Stomach smooth muscle (tissue), 2 donors: ENCODE results near the gene CPNE4.
A peak's percentile ranks its signal among the peaks of the same experiment; 100 is the strongest.
"Not testable (repeated sequence)": the region's sequence is repeated elsewhere in the genome, so short reads cannot be mapped to it uniquely, and the experiment has no call there.

Experiments
- H3K27ac ChIP-seq: one replicate; pipeline ENCODE4 v1.7.0; 2013; ENCODE audit warnings: mild to moderate bottlenecking, low read length, inconsistent platforms
- H3K27me3 ChIP-seq, 2 donors: one replicate each; pipeline ENCODE4 v1.7.0; 2013; ENCODE audit warnings: low read length in 2 of 2; ENCODE audit not compliant: insufficient read depth in 2 of 2, control insufficient read depth in 1 of 2
- H3K36me3 ChIP-seq, 2 donors: one replicate each; pipeline ENCODE4 v1.7.0; 2013; ENCODE audit warnings: low read length in 2 of 2; ENCODE audit not compliant: control insufficient read depth in 2 of 2, insufficient read depth in 2 of 2
- H3K4me1 ChIP-seq: one replicate; pipeline ENCODE4 v1.7.0; 2013; ENCODE audit warnings: low read length; ENCODE audit not compliant: control insufficient read depth, insufficient read depth
- H3K4me3 ChIP-seq, 2 donors: one replicate each; pipeline ENCODE4 v1.7.0; 2013; ENCODE audit warnings: low read length in 2 of 2
- H3K9ac ChIP-seq, 2 donors: one replicate each; pipeline ENCODE4 v1.7.0; 2013; ENCODE audit warnings: low read length in 2 of 2, mild to moderate bottlenecking in 1 of 2
- H3K9me3 ChIP-seq, 2 donors: one replicate each; pipeline ENCODE4 v1.7.0; 2013; ENCODE audit warnings: low read length in 2 of 2; ENCODE audit not compliant: control insufficient read depth in 2 of 2
- donor health status: healthy.
- donor health status: Pancreatic carcinoma.

Gene CPNE4

DNA sequence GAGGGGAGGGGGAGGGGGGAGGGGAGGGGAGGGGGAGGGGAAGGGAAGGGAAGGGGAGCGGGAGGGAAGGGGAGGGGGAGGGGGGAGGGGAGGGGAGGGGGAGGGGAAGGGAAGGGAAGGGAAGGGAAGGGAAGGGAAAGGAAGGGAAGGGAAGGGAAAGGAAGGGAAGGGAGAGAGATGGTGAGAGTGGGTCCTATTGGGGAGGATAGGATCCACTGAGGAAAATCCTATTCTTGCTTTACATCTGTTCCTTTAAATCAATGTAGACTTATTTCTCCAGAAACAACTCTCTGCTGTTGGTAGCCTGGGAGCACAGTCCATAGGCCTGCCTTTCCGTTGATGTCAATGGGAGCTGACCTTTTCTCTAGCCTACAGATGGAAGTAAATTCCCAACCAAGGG is 10.1 kb upstream of the CPNE4 start:
- not testable (repeated sequence) for H3K9me3 ChIP-seq, H3K9ac ChIP-seq

DNA sequence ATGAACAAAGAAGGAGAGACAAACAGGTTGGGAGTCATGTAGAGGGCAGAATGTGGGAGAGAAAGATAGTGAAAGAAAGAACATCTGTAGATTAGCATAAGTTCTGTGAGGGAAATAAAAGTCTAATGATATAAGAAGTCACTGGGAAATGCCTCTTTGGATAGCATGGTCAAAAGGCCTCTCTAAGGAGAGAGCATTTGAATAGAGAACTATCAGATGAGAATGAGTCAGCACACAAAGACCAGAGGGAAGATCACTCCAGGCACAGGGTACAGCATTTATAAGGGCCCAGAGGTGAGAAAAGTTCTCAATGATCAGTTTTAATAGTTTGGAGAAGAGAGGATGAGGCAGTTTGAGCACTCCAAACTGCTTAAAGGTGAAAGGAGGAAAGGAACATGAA is 7.9 kb upstream of the CPNE4 start:
- no peak overlapping the region for H3K27ac ChIP-seq
- no peaks in the 10 kb centered on the region for H3K4me1 ChIP-seq
- no peak overlapping the region for H3K9ac ChIP-seq
- no peaks in the 10 kb centered on the region for H3K36me3 ChIP-seq
- H3K9me3 ChIP-seq: no peaks in the 10 kb centered on the region
- no peak overlapping the region for H3K4me3 ChIP-seq
- peaks cover 0 to 3% of the 10 kb centered on the region in 2 donors for H3K27me3 ChIP-seq

More for the DNA sequence above, 10.1 kb upstream of the CPNE4 start:
- not testable (repeated sequence) for H3K4me1 ChIP-seq, H3K36me3 ChIP-seq, H3K4me3 ChIP-seq, H3K27ac ChIP-seq, H3K27me3 ChIP-seq

DNA sequence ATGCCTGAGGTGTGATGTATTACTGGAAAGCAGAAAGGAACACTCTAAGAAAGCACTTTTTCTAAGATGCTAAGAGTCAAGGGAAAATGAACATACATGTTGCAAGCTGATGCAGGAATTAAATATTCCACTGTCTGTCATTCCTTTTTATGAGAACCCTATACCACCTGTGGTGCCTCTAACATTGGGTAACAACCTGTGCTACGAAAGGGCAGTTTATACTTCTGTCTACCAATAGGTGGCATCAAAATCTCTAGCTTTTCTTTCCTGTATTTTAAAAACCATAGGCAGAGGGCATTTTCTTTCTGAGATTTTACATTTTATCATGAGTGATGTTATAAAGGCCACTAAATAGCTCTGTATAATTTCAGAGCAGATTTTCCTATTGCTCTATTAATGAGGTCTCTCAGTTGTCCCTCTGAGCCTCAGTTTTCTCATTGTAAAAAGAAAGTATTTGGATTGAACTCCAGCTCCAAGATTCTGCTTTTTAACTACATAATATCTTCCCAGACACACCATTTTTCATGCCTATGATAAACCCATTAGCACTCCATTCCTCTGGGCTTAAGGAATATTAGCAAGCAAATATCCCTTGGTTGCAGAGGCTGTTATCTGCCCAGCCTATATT is 3.5 kb upstream of the CPNE4 start:
- Histone ChIP-seq H3K27ac (no peak overlapping the region), H3K4me3 (no peak overlapping the region), H3K27me3 (peaks cover 21 to 36% of the 10 kb centered on the region in 2 donors), H3K4me1 (peaks cover 3% of the 10 kb centered on the region), H3K9me3 (no peaks in the 10 kb centered on the region), H3K36me3 (no peaks in the 10 kb centered on the region), H3K9ac (no peak overlapping the region)

DNA sequence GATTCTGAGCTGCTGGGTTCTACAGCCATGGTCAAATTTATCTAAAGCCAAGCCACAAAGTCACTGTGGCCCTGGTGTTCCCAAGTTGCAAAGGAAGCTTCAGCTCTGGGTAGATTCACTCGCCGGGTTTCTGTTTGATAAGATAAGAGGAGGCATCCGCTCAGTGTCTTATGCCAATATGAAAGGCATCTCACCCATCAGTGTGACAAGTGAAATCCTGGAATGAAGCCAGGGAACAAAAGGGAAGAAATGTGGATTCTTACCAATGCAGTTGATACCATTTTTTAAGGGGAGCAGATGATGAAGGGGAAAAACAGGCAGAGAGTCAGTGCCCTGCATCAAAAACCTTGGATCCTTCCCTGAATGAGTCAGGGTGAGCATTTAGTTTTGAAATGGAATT is 2.8 kb upstream of the CPNE4 start:
- Histone ChIP-seq H3K4me3 (no peak overlapping the region), H3K4me1 (peaks cover 3% of the 10 kb centered on the region), H3K9me3 (no peaks in the 10 kb centered on the region), H3K9ac (no peak overlapping the region), H3K27ac (no peak overlapping the region), H3K27me3 (peaks cover 21 to 36% of the 10 kb centered on the region in 2 donors), H3K36me3 (no peaks in the 10 kb centered on the region)

DNA sequence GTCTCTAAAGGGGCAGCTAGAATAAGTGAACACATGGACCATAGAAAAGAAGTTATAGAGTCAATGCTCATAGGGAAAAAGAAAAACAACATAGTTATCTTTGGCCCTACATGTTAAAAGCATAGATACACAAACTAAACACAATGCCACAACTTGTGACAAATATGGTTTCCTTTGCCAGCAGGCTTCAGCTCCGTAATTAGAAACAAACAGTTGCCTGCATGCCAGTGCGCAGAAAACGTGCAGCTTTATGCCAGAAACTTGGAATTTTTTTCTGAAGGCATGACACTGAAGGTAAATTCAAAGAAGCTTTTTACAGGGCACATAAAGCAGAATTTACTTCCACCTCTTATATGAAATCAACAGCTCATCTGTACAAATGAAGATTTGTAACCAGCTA is 2.2 kb upstream of the CPNE4 start:
- no peaks in the 10 kb centered on the region for H3K36me3 ChIP-seq
- H3K4me1 ChIP-seq: peaks cover 3% of the 10 kb centered on the region
- H3K27me3 ChIP-seq: peaks cover 21 to 36% of the 10 kb centered on the region in 2 donors

DNA sequence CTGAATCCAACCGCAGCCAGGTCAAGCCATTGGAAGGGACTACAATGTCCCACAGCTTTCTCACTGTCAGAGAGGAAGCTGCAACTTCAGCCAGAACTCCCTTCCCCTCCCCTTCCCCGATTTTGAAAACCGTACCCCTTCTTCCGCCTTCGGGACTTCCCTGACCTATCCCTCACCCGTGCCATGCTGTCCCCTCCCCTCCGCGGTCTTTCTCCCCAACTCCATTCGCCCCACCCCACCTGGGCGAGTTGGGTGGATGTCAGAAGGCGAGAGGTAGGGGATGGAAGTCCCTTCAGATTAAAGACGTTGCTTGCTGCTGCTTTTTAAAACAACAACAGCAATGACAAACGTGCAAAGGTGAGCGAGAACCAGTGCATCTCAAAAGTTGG is 723 bp downstream of the CPNE4 start:
- H3K9ac ChIP-seq: no peak overlapping the region
- H3K4me3 ChIP-seq: peak overlapping the region in 1 of 2 donors; percentile 41
- no peaks in the 10 kb centered on the region for H3K9me3 ChIP-seq
- no peaks in the 10 kb centered on the region for H3K36me3 ChIP-seq
- H3K4me1 ChIP-seq: peaks cover 3% of the 10 kb centered on the region
- no peak overlapping the region for H3K27ac ChIP-seq
- H3K27me3 ChIP-seq: peaks cover 25 to 36% of the 10 kb centered on the region in 2 donors

More for the DNA sequence above, 2.2 kb upstream of the CPNE4 start:
- H3K9me3 ChIP-seq: no peaks in the 10 kb centered on the region
- H3K4me3 ChIP-seq: no peak overlapping the region
- H3K27ac ChIP-seq: no peak overlapping the region
- no peak overlapping the region for H3K9ac ChIP-seq

DNA sequence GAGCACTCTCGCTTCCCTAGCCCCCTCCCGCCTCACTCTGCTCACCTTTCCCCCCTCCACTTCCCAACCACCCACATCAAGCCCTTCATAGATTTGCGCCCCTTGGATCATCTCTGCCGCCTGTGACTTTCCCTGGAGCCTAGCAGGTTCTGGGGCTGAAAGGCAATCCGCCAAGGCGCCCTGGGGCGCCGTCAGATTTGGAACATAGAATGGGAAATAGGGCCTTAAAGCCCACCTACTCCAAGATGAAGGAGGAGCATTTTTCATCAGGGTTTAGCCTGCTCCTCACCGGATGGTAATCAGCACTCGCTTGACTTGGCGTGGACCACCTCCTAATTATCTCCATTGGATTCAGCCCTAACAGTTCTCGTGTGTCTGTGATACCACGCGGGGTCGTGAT is 1.3 kb downstream of the CPNE4 start:
- no peak overlapping the region for H3K4me3 ChIP-seq
- no peaks in the 10 kb centered on the region for H3K36me3 ChIP-seq
- H3K27me3 ChIP-seq: peaks cover 25 to 34% of the 10 kb centered on the region in 2 donors
- no peak overlapping the region for H3K9ac ChIP-seq
- no peaks in the 10 kb centered on the region for H3K9me3 ChIP-seq
- peaks cover 3% of the 10 kb centered on the region for H3K4me1 ChIP-seq
- H3K27ac ChIP-seq: no peak overlapping the region

DNA sequence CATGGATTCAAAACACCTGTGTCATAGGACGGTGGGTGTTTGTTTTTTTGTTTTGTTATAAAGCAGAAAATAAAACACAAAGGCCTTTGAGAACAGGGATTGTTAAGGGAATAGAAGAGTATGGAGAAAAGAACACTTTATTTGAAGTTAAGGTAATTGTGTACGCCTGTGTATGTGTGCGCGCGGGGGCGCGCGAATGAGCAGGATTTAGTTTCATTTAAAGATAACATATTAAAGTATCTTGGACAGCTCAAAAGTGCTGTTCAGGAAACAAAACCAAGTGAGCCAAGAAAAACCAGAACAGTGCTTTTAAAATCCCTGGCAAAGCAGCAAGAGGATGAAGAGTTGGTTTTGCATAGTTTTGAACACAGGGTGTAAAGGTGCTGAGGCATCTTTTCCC is 1.9 kb downstream of the CPNE4 start:
- no peak overlapping the region for H3K4me3 ChIP-seq
- no peak overlapping the region for H3K27ac ChIP-seq
- no peak overlapping the region for H3K9ac ChIP-seq
- H3K4me1 ChIP-seq: peaks cover 3% of the 10 kb centered on the region
- peaks cover 25 to 33% of the 10 kb centered on the region in 2 donors for H3K27me3 ChIP-seq
- no peaks in the 10 kb centered on the region for H3K36me3 ChIP-seq
- H3K9me3 ChIP-seq: no peaks in the 10 kb centered on the region

DNA sequence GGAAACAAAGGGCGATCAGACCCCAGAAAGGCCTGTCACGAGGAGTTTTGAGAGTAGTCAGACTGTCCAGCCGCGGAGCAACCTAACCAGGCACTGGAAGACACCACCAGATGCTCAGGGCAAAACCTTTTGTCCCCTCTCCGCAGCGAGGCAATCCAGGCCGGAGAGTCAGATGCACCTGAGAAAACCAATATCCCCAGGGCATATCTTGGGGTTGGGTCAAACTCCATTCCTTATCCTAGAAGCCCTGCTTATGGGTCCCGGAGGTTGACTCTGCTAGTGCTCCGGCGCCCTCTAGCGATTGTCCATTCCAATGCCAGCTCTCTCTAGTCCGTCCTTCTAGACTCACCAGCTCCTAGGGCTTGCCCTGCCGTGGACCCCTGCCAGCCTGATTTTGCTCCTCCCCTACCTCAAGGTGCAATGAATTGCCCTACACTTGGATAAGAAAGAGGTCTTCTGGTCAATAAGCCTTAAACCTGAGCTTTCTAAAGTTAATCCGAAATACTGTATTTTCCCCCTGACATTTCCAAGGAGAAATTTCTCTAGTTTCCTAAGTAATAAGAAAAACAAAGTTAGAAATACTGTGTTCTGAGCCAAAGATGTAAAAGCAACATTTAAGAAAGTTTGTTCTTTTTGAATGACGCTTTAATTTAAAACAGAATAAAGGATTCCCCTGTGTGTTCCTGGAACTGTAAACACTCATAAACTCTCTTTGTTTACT is 5.5 kb downstream of the CPNE4 start:
- Histone ChIP-seq H3K4me3 (no peak overlapping the region), H3K36me3 (no peaks in the 10 kb centered on the region), H3K4me1 (no peaks in the 10 kb centered on the region), H3K9me3 (no peaks in the 10 kb centered on the region), H3K27me3 (peaks cover 4 to 11% of the 10 kb centered on the region in 2 donors), H3K27ac (no peak overlapping the region), H3K9ac (no peak overlapping the region)

DNA sequence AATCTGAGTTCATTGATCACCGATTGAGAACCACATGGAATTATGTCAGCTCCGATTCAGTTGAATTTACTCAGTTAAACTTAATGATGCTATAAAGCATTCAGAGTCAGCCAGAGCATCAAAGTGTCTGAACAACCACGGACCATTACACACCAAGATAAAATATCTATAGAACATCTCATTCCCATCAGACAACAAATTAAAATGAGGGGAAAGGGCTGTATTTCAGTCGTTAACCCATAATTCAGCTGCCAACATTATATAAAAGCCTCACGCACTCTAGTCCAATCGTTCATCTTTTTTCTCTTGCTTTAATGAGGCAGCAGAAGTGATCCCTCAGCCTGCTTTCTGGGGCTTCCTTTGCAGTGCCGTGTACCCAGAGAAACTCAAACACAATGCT is 11.9 kb downstream of the CPNE4 start:
- H3K27ac ChIP-seq: no peak overlapping the region
- no peak overlapping the region for H3K9ac ChIP-seq
- H3K4me3 ChIP-seq: no peak overlapping the region
- H3K27me3 ChIP-seq: no peaks in the 10 kb centered on the region
- H3K9me3 ChIP-seq: no peaks in the 10 kb centered on the region
- H3K36me3 ChIP-seq: no peaks in the 10 kb centered on the region
- H3K4me1 ChIP-seq: no peaks in the 10 kb centered on the region

DNA sequence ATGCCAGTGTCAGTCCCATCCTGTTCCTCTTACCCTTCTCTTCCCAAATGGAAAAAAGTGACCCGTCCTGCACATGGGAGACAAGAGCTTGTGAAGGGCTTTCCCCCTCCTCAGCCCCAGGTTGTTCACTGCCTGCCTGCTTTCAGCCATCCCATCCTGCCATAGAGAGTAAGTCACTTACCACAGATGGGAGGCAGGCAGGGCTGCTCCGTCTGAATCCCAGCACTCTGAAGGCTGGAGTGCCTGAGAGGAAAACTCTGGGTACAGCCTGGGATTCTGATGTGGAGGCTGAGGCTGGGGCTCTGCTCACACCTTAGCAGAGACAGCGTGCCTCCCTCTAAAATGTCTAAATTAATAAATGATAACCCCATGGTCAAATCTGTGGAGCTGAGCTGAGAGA is 14.8 kb downstream of the CPNE4 start:
- Histone ChIP-seq H3K36me3 (no peaks in the 10 kb centered on the region), H3K9ac (no peak overlapping the region), H3K4me1 (no peaks in the 10 kb centered on the region), H3K27me3 (peaks cover 0 to 2% of the 10 kb centered on the region in 2 donors), H3K4me3 (no peak overlapping the region), H3K9me3 (no peaks in the 10 kb centered on the region), H3K27ac (no peak overlapping the region)
